ENCODE results near the gene GGACT.

- no peak for TF ChIP-seq CTCF (conservative IDR thresholded peaks at IDR 0.05; ENCODE audit: low read depth, low read length)
- TF ChIP-seq EZH2 (IDR thresholded peaks at IDR 0.05; ENCODE audit: borderline replicate concordance, low read depth, low read length, poor library complexity, severe bottlenecking) = no peak
Observed at GRCh38 chr13:100480676-100481075, 107.9 kb downstream of the GGACT start.

Data from A673 (cell line).